ENCODE data around the gene THRB.

DNA sequence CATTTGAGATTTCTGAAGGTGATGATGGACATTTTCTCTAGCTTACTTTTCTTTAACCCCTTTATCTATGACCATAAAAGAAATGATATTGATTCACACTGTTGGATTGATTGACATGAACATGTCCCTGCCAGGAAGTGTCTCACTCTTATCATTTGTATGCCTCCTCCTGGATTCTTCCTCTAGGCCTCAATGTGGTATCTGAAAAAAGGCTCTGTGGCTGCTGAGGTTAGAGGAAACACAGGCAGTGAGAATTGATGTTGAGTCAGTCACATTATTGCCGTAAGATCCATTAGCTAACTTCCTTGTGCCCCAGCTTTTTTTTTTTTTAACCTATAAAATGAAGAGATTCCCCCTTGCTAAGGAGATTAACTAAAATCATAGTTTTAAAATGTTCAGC lies 8.0 kb upstream of the THRB start:
- TF ChIP-seq, protein P1, sequence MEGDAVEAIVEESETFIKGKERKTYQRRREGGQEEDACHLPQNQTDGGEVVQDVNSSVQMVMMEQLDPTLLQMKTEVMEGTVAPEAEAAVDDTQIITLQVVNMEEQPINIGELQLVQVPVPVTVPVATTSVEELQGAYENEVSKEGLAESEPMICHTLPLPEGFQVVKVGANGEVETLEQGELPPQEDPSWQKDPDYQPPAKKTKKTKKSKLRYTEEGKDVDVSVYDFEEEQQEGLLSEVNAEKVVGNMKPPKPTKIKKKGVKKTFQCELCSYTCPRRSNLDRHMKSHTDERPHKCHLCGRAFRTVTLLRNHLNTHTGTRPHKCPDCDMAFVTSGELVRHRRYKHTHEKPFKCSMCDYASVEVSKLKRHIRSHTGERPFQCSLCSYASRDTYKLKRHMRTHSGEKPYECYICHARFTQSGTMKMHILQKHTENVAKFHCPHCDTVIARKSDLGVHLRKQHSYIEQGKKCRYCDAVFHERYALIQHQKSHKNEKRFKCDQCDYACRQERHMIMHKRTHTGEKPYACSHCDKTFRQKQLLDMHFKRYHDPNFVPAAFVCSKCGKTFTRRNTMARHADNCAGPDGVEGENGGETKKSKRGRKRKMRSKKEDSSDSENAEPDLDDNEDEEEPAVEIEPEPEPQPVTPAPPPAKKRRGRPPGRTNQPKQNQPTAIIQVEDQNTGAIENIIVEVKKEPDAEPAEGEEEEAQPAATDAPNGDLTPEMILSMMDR (IDR thresholded peaks at IDR 0.05) = no peak
- TF ChIP-seq POLR2A (IDR thresholded peaks at IDR 0.05) = no peak

All from upper lobe of left lung (tissue), 4 donors.